Cortex of kidney (tissue), 1 donor: ENCODE results near the gene ZFAND2A.
"Not testable (repeated sequence)": the region's sequence is repeated elsewhere in the genome, so short reads cannot be mapped to it uniquely, and the experiment has no call there.

ENCODE experiments used
- DNase-seq: peaks from one replicate; lab custom pipeline; 2025; lab: John Stamatoyannopoulos, UW

ZFAND2A gene

DNA sequence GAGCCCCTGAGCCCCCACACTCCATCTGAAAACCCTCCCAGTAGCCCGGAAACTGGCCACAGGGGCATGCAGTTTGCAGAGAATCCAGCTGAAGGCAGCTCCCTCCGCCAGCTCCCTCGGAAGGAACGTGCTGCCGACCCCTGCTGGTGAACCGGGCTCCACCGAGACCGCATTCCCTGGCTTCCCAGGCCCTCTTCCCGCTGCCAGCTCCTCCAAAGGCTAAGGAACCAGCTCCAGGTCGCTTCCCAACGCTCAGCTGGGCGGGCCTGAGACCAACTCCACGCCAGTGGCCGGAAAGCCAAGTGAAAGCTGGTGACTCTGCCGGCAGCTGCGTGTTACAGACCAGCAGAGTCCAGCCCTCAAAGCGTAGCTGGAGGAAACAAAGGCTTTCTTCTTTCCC lies 36.3 kb downstream of the ZFAND2A start:
- DNase-seq = no peak

DNA sequence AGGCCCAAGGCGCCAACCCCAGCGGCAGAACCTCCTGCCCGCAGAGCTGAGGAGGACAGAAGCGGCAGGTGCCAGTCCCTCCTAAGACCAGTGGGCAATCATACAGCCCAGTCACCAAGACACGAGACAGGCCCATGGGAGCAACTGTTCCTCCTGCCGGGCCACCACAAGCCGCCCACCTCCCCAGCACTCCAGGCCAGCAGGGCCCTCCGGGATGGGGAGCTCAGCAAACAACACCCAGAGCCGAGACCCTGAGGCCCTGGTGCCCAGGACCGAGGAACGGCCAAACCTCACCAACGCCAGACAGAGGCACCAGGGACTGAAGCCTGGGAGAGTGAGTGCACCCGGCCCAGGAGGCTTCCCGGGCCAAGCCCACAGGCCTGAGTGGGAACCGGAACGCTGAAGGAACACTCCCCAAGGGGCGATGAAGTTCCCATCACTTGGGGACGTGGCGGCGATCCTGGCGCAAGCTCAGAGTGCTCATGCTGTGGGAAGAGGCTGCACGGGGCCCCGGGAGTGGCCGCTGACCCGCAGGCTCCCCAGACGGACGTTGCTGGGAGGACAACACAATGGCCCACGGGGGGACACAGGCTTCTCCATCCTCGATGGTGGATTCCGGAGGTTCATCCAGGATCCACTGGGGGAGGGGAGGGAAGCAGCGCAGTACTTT lies 37.0 kb downstream of the ZFAND2A start:
- DNase-seq = no peak

DNA sequence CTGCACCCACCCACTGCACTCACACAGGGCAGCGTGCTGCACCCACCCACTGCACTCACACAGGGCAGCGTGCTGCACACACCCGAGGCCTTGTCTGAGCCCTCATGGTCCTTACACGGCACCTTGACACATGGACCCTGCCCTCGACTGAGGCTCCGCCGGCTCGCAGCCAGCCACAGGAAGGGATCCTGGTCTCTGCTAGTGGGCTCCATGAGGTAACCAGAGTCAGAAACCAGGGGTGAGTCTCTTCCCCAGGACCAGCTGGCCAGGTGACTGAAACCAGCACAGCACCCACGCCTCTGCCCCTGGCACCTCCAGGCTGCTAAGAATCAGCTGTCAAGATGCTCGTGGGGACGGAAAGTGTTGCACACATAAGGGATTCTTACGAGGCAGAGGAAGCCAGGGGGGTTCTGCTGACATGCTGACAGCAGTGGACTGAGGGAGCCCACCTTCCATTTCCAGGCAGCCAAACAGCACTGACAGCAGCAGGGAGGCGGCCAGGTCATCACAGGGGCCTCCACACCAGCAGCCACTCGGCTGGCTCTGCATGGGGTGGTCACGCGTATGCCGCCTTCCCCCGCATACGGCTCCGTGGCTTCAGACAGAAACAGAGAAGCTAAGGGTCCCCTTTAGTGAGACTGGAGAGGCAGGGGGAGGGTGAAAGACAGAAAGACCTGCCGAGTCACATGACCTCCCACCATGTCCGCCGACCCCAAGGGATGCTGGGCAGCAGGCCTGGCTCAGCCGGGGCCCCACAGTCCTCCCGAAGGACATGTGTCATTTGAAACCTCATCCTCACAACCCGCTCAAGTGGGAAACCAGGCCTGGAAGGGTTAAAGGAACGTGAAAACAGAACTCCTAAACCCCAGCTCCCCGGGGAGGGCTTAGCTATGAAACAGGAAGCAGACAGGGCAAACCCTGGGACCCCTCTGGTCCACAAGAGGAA lies 37.8 kb downstream of the ZFAND2A start:
- DNase-seq = no peak

DNA sequence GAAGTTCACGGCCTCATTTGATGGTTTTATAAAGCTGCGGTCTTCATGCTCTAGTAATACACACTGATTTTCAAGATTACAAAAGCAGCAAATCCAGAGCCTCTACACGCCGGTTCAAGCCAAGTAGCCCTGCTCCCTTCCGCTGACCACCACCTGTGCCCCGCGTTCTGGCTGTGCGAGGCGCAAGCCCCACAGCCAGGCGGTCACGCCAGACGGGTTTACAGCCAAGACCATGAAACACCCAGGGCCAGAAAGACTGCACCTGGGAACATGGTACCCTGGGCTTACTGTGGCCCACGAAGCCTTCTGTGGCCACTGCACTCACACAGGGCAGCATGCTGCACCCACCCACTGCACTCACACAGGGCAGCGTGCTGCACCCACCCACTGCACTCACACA lies 38.5 kb downstream of the ZFAND2A start:
- no peak for DNase-seq

DNA sequence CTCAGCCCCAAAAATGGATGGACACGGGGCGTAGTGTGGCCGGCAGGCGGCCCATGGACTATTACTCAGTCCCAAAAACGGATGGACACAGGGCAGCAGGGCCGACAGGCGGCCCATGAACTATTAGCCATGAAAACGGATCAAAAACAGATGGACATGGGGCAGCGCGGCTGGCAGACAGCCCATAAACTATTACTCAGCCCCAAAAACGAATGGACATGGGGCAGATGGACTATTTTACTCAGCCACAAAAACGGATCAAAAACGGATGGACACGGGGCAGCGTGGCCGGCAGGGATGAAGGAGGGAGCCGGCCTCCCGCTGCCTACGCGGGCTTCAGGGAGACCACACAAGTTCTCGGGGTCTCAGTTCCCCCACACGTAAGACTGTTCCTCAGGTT lies 39.2 kb downstream of the ZFAND2A start:
- no peak for DNase-seq

DNA sequence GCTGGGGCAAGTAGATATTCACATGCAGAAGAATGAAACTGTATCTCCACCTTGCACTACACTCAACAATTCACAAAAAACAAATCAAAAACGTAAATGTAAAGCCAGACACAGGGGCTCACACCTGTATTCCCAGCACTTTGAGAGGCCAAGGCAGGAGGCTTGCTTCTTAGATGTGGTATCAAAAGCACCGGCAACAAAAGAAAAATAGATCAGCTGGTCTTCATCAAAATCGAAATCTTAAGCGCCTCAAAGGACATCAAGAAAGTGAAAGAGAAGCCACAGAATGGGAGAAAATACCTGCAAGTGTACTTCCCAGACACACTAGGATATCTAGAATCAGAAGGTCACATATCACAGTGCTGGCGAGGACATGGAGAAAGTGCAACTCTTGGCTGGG lies 40.8 kb downstream of the ZFAND2A start:
- DNase-seq = no peak

DNA sequence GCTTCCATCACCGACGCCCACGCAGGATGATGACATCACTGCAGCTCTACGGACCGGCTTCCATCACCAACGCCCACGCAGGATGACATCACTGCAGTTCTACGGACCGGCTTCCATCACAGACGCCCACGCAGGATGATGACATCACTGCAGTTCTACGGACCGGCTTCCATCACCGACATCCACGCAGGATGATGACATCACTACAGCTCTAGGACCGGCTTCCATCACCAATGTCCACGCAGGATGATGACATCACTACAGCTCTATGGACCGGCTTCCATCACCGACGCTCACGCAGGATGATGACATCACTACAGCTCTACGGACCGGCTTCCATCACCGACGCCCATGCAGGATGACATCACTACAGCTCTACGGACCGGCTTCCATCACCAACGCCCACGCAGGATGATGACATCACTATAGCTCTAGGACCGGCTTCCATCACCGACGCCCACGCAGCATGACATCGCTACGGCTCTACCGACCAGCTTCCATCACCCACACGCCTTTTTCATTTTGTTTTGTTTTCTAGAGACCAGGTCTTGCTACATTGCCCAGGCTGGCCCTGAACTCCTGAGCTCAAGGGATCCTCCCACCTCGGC lies 42.6 kb downstream of the ZFAND2A start:
- DNase-seq = no peak

DNA sequence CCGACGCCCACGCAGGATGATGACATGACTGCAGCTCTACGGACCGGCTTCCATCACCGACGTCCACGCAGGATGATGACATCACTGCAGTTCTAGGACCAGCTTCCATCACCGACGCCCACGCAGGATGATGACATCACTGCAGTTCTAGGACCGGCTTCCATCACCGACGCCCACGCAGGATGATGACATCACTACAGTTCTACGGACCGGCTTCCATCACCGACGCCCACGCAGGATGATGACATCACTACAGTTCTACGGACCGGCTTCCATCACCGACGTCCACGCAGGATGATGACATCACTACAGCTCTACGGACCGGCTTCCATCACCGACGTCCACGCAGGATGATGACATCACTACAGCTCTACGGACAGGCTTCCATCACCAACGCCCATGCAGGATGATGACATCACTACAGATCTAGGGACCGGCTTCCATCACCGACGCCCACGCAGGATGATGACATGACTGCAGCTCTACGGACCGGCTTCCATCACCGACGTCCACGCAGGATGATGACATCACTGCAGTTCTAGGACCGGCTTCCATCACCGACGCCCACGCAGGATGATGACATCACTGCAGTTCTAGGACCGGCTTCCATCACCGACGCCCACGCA lies 43.5 kb downstream of the ZFAND2A start:
- DNase-seq = not testable (repeated sequence)

DNA sequence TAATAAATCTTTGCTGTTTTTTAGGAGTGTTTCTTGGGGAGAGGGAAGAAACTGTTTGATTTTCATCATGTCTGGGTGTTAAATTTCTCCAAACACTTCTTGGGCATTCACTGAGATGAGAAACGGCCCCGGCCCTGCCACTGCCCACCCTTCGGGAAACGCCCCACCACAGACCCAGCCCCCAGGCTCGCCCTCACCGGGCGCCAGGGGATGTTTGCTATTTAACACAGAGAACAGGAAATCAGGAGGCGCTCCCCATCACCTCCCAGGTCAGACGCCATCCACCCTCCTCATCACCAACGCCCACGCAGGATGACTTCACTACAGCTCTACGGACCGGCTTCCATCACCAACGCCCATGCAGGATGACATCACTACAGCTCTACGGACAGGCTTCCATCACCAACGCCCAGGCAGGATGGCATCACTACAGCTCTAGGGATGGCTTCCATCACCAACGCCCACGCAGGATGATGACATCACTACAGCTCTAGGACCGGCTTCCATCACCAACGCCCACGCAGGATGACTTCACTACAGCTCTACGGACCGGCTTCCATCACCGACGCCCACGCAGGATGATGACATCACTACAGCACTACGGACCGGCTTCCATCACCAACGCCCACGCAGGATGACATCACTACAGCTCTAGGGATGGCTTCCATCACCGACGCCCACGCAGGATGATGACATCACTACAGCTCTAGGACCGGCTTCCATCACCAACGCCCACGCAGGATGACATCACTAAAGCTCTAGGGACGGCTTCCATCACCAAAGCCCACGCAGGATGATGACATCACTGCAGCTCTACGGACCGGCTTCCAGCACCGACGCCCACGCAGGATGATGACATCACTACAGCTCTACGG lies 44.6 kb downstream of the ZFAND2A start:
- not testable (repeated sequence) for DNase-seq

DNA sequence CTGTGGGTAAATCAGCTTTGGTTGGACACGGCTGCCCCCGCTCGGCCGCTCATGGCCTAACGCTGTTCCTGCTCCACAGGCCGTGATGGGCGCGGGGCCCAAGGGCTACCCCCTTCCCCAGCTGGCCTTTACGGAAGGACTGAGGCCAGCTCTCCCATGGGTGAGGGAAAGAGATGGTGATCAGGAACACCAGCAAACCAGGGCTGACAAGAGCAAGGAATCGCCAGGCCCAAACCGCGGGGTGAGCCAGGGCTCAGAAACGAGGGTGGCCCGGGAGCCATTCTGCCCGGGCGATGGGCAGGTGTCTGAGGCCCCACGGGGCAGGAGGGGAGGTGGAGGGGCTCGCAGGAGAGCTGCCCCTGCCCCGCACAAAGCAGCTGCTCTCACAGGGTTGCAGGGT lies 45.5 kb downstream of the ZFAND2A start:
- no peak for DNase-seq

DNA sequence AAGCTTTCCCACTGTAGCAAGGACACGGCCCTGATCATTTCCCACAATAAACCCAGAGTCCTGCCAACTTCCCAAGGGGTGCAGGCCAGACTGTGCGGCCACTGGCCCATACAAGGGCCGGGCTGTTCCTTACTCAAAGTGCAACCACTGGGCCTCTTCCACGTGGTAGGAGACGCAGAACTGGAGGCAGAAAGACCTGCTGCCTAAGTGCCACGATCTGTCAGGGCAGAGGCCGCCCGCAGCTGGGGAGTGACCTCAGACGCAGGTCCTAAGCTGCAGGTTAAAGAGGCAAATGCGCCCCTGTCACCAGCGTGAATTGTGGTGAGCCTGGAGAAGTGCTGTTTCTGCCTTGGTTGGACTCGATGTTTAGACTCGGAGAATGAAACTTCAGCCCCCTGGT lies 45.9 kb downstream of the ZFAND2A start:
- DNase-seq = no peak

DNA sequence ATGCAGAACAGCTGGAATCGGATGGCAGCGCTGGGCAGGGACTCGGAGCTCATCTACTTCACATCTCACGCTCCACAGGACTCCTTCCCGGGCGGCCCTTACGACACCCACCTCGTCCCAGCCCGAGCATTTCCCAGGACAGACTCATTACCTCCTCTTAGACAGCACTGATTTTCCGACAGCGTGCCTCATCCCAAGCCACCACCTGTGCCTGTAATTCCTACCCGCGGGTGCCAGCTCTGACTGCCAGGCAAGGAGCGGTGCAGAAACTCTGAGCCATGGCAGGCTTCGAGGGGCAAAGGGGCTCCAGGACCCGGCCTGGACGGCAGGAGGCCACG lies 46.5 kb downstream of the ZFAND2A start:
- no peak for DNase-seq

DNA sequence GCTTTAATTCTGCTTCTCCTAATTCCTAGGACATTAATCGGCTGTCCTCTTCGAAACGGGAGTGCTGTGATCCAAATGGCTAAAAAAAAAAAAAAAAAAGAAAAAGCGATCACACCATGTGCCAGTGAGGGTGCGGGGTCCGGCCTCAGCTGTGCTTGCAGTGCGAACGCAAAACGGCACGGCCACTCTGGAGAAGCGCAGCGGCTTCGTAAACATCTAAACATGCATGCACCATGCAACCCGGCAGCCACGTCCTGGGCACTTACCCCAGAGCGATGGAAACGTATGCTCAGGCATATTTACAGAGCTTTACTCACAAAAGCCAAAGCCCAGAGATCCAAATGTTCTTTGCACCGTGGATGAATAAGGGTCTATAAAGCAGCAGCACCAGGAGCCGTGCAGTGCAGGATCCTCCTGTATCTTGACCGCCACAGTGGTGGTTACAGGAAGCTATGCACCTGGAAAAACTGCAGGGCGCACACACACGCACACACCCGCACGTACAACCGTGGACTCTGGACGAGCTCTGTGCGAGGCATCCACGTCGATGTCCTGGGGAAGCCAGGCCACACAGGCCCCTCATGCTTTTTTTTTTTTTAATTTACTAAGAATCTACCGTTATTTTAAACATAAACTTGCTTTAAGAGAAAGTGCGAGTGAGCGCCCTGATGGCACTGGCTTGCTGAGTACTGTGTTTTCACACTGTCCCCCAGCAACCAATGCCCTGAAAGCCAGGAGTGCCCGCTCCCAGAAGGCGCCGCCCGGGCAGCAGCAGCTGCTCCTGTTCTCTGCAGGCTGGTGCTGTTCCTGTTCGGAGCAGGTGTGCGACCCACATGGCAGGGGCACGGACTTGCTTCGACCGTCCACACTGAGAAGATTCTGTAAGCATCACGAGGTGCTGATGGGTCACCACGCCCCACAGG lies 47.1 kb downstream of the ZFAND2A start:
- no peak for DNase-seq

DNA sequence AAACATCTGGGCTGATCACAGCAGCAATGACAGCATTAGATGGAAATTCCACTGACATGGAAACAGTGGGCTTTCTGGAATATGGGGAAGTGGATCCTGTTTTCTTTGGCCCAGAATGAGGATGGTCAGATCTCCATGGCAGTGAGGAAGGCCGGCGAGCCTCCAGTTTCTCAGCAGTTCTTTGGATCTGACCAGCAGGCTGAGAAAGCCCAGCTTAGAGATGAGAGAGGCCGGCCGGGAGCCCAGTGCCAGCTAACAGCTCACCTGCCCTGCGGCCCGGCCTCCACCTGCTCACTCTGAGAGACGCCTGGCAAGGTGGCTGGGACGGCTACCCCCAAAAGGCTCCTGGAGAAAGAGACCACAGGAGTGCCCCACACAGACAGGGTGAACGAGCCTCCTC lies 47.9 kb downstream of the ZFAND2A start:
- no peak for DNase-seq

DNA sequence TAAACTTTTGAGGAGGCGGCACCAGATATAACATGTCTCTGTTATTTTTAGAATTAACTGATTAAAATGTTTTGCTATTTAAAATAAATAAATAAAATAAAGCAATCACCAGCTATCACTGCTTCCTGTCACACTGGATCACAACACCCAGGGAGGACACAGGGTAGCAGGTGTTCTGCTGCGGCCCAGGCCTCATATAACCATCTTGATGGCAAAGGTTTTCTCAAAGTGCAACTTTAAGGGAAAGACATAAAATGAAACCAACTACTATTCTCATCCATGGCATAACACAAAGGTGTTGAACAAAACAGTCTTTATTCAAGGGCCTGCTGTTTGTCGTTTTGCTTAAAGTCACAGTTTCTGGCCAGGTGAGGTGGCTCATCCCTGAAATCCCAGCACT lies 48.8 kb downstream of the ZFAND2A start:
- no peak for DNase-seq

DNA sequence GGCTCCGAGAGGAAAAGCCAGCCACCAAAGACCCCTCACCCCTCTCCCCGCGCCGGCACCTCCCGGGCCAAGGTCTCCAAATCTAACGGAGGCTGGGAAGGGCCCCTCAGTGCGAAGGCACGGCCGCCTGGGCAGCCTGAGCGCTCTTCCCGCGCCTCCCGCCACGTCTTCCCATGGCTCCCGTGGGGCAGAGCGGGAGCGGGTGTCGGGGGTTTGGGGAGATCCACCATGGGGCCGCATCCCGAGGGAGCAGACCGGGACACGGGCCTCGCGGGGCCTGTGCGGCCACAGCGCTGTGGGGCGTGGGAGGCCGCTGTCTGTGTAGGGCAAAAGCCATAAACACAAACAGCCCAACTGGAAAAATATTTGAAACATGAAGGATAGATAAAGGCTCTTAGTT lies 49.6 kb downstream of the ZFAND2A start:
- no peak for DNase-seq

DNA sequence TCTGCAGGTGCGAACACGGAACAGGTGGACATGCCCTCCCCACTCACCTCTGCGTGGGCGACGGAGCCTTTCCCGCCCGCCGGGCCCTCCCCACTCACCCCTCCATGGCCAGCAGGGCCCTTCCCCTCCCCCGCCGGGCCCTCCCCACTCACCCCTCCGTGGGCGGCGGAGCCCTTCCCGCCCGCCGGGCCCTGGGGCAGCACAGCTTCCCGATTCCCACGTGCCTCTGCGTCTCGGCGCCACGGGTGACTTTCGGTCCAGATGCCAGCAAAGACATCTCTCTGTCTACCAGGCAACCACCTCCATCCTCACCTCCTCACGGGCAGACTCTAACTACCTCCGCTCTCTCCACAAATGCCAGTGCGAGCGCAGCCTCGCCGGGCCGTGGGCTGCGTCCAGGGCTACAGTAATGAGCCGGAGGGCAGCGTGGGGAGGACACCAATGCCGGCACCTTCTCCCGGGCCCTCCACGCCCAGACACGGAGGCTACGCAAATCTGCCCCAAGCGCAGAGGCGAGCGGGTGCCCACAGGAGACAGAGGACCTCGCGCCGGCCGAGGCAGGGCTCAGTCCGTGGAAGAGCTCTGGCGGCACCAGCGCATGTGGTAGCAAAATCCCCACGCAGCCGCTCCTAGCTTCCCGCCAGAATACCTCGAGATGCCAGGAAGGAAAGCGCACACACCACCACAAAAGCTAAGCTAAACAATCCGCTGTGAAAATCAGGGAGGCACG lies 50.2 kb downstream of the ZFAND2A start:
- no peak for DNase-seq

DNA sequence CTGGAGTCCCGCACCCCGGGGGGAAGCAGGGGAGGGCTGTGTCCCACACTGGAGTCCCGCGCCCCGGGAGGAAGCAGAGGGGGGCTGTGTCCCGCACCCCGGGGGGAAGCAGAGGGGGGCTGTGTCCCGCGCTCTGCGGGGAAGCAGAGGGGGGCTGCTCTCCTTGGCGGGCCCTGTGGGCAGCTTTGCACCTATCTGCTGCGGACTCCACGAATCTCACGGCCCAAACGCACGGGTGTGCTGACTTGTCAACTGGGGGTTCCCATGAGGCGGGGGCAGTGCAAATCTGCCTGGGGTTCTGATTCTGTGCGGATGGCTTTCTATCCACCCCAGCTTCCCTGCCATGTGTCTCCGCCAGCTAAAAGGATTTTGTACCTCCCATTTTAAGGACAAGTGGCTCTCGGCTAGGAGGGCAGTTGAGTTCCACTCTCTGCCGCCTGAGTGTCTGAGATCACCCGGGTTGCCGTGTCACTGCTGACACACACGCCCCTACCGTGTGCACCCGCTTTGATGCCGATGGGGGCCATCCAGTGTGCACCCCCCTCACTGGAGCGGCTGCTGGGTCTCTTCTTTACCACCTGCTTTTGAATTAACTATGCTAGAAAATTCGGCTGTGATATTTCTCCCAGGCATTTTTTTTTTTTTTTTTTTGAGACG lies 51.6 kb downstream of the ZFAND2A start:
- no peak for DNase-seq

DNA sequence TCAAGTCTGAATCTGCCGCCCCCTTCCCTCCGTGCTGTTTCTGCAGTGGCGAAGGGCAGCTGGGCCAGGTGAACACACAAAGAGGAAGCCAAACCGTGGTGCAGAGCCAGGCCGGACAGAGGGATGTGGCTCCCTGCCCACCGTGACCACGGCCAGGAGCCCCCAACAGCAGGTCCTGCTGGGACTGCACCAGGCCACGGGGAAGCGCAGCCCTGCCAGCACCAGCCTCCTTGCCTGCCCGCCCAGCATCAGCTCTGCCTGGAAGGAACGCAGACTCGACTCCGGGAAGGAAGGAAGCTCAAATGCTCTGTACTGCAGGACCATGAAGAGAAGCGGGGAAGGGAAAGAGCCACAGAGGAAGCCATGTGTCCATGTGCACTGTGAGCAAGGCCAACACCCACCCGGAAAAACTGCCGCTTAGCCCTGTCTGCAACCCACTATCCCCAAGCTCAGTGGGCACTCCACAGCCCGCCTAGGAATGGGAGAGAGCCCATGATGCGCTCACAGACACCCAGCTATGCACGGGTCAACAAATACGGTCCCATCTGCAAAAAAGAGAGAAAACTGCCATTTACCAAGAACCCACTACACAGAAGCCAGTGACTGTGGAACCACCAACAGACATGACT lies 53.1 kb downstream of the ZFAND2A start:
- no peak for DNase-seq
